NCI-H446 treated with DMSO at 0.1 percent for 48 hours (cell line): ENCODE measurements around the gene ERFL.
"Not testable (repeated sequence)": the region's sequence is repeated elsewhere in the genome, so short reads cannot be mapped to it uniquely, and the experiment has no call there.

Source experiments
- DNase-seq: peaks from one replicate; lab custom pipeline; 2025; lab: John Stamatoyannopoulos, UW

Gene ERFL

GRCh38 chr19:41926763-41927496 lies 1.3 kb downstream of the ERFL start:
- DNase-seq = no peak

- no peak for DNase-seq
Measured at GRCh38 chr19:41926028-41926762, 2.1 kb downstream of the ERFL start.

DNA sequence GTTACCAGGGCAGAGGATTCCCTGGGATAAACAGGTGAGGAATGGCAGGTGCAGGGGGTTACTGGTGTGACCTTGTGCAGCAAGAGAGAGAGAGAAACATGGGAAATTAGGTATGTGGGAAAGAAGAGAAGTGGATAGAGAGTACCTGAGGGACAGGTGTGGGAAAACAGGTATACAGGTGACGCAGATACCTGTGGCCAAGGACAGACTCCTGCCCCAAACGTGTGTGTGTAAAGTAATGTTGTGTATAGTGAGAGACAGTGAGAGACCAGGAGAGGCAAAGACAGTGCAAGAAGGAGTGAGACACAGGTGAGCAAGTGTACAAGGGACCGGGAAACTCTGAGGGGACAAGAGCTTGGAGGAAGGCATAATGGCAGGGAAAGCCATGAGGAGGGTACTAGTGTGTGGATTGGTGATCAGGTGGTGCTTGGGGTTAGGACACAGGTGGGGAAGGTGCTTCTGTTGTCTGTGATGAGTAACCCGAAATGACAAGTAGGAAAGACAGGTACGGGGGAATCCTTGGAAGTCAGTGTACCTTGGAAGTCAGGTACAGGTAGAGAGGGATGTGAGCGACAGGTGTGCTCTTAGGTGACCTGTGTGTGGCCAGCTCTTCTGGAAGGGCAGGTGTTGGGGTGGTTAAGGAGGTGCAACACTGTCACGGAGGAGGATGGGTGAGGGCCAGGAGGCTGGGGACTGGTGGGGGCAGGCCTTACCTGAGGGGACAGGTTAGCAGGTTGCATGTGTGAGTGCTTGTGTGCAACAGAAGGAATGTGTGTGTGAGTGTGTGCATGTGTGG lies 2.8 kb downstream of the ERFL start:
- no peak for DNase-seq

GRCh38 chr19:41924151-41925145 lies 3.8 kb downstream of the ERFL start:
- DNase-seq = no peak

DNA sequence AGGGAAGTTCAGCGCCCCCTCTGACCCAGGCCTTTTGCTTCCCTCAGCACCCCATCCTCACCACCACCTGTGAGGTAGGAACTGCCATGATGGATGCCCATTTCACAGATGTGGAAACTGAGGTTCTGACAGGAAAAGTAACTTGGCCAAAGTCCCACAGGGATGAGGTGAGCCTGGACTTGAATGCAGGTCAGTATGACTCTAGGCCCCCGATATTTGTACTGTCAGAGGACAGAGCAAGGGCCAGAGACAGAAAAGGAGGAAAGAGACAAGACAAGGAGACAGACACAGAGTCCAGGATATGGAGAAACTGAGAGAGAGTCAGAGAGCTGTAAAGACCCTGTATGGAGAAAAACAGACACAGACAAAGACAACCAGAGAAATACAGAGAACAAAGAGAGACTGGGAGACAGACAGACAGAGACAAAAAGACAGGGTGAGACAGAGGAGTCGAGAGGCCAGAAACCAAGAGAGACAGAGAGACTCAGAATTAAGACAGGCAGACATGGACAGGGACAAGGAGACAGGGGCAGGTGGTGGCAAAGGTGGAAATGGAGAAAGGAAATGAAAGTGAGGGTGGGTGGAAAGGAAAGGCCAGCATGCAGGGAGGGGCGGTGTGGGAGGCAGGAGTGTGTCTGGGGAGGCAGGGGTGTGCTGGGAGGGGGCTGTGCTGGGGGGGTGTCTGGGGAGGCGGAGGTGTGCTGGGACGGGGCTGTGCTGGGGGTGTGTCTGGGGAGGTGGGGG lies 5.0 kb downstream of the ERFL start:
- DNase-seq = no peak

DNA sequence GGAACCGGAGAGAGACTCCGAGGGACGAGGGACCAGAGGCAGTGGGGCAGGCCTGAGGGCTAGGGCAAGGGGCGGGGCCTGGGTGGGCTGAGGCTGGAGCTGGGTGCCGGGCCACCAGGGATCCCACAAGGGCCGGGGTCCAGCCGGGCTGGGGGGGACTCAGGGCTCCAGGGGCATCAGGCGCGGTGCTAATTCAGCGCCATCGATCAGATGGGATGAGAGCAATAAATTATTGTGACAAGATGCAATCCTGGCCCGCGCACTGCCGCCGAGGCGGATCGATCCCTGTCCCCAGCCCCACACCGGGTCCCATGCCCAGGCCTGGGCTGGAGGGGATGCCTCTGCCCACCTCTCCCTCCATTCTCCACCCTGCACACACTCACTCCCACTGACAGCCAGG lies 5.7 kb downstream of the ERFL start:
- DNase-seq = no peak

GRCh38 chr19:41921577-41922576 lies 6.4 kb downstream of the ERFL start:
- no peak for DNase-seq

DNA sequence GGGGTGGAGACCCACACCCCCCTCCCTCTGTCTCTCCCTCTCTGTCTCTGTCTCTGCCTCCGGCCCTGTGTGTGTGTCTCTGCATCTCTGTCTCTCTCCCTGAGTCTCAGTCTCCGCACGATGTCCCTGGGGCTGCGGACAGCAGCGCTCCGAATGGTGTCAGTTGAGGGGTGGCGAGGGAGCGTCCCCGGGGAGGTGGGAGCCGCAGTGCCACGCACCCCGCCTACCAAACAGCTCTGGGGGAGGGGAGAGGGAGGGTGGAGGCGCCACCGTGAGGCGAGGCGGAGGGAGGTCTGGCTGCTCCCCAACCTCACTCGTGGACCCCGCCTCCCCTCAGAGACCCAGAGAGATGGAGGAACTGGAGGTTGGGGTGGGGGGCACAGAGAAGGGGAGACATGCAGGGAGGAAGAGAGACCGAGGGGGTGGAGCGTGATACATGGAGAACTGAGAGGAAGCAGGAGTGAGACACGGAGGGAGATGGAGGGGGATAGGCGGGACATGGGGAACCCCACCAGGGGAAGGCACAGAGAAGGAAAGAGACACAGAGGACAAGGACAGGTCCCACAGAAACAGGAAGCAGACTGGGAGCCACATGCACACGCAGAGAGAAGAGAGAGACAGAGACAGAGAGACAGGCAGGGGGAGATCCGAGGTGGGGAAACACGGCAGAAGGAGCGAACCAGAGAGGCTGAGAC lies 7.2 kb downstream of the ERFL start:
- no peak for DNase-seq

GRCh38 chr19:41919948-41920712 lies 8.1 kb downstream of the ERFL start:
- no peak for DNase-seq

- DNase-seq = no peak
Measured at GRCh38 chr19:41918653-41919244, 9.5 kb downstream of the ERFL start.

GRCh38 chr19:41918095-41918494 lies 10.2 kb downstream of the ERFL start:
- no peak for DNase-seq

DNA sequence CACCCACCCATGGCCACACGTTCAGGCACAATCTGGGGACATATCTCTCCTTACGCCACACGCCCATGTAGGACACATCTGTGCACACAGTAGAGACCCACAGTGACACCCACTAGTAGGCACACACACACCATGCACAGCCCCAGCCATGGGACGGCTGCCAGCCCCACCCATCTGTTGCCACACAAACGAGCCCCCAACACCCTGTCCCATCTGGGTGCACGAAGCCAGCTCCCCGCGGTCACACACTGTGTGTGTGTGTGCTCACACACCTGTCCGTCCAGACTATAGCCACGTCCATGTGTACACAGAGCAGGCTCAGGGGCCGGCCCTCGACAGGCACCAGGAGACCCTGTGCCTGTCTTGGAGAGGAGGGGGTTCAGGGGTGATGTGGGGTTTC lies 10.6 kb downstream of the ERFL start:
- no peak for DNase-seq

GRCh38 chr19:41915776-41916414 lies 12.4 kb downstream of the ERFL start:
- DNase-seq = no peak

DNA sequence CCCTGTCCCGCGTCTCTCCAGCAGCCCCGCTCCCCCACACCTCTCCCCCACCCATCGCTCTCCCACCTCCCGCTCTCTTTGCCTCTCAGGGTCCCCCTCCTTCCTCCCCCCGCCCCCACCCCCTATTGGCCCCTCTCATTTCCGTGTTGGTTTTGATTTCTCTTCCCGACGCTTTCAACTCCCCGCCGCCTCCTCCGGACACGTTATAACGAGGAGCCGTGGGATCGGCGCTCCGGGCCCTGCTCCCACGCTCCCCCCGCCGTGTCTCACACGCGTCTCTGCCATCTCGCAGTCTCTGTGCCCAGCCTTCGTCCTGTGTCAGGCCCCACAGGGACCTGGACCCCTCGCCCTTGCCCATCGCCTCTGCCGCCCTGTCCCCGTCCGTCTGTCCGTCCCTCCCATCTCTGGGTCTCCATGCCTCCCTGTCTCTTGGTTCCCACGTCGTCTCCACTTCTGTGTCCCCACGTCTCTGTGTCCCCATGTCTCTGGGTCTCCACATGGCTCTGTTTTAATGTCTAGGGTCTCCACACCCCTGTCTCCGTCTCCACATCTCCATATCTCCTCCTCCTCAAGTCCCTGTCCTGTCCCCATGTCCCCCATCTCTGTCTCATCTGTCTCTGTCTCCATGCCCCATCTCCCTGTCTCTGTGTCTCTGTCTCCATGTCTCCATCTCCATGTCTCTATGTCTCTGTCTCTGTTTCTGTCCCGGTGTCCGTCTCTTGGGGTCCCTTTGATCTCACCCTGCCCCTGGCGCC lies 13.1 kb downstream of the ERFL start:
- DNase-seq = no peak

DNA sequence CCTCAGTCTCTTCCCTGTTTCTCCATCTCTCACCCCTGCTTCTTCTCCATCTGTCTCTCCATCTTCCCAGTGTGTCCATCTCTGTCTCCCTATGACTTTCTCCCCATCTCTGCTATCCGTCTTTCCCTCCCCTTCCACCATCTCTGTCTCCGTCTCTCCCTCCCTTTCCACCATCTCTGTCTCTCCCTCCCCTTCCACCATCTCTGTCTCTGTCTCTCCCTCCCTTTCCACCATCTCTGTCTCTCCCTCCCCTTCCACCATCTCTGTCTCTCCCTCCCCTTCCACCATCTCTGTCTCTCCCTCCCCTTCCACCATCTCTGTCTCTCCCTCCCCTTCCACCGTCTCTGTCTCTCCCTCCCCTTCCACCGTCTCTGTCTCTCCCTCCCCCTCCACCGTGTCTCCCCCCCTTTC lies 13.8 kb downstream of the ERFL start:
- DNase-seq = not testable (repeated sequence)
